PC-9 (cell line): ENCODE results near the gene STX5. TPM values are rescaled to one million over a fixed set of nuclear protein-coding genes. Genes with fewer than 3 reads are reported as not detected.

ENCODE experiments used
- BruUV-seq: library from RNA; stranded (reverse); fragments of 400-500 nt; replicated peaks from 2 replicates; lab custom pipeline; 2021; lab: Mats Ljungman, UMichigan
- CTCF ChIA-PET: fragments of 300-600 bp; sonication (Branson Sonifier 250); formaldehyde crosslinking; loops from one replicate; lab custom pipeline; 2022; ENCODE audit warnings: antibody characterized with exemption; lab: Charles Lee
- POLR2A ChIA-PET: fragments of 300-600 bp; sonication (Branson Sonifier 250); formaldehyde crosslinking; loops from one replicate; lab custom pipeline; 2022; ENCODE audit warnings: antibody characterized with exemption; ENCODE audit not compliant: unreplicated experiment; lab: Charles Lee
- DNase-seq, 2 experiments: peaks; one replicate each; pipeline versions ENCODE4 v3.0.0 to v3.0.0-alpha.2; 2015 to 2022; ENCODE audit warnings: mixed read lengths in 1 of 2
- H2AFZ ChIP-seq: fragments of 200-600 bp; sonication (generic); 2 replicates; pipeline ENCODE4 v1.8.1; 2017; ENCODE audit warnings: antibody characterized with exemption
- H3F3A ChIP-seq: fragments of 200-600 bp; sonication (generic); 2 replicates; pipeline ENCODE4 v1.8.1; 2017; ENCODE audit warnings: antibody characterized with exemption, mild to moderate bottlenecking, low read depth; ENCODE audit not compliant: insufficient read depth
- H3K27ac ChIP-seq: fragments of 200-600 bp; sonication (generic); 2 replicates; pipeline ENCODE4 v1.6.1; 2016; ENCODE audit warnings: mixed run types
- H3K27me3 ChIP-seq: fragments of 200-600 bp; sonication (generic); 2 replicates; pipeline ENCODE4 v1.6.1; 2016; ENCODE audit warnings: low read depth, mixed run types; ENCODE audit not compliant: insufficient read depth
- H3K36me3 ChIP-seq: fragments of 200-600 bp; sonication (generic); 2 replicates; pipeline ENCODE4 v1.6.1; 2016; ENCODE audit warnings: low read depth, mixed run types
- H3K4me1 ChIP-seq: fragments of 200-600 bp; sonication (generic); replicated peaks from 2 replicates; pipeline ENCODE4 v1.6.1; 2016; ENCODE audit warnings: mixed run types; ENCODE audit not compliant: insufficient read depth
- H3K4me2 ChIP-seq: fragments of 200-600 bp; sonication (generic); 2 replicates; pipeline ENCODE4 v1.6.1; 2017; ENCODE audit warnings: mixed run types
- H3K4me3 ChIP-seq: fragments of 200-600 bp; sonication (generic); 2 replicates; pipeline ENCODE4 v1.6.1; 2016; ENCODE audit warnings: mixed run types
- H3K79me2 ChIP-seq: fragments of 200-600 bp; sonication (generic); 2 replicates; pipeline ENCODE4 v1.6.1; 2017; ENCODE audit warnings: low read depth, mixed run types
- H3K9me2 ChIP-seq: fragments of 200-600 bp; sonication (generic); 2 replicates; pipeline ENCODE4 v1.8.1; 2017; ENCODE audit warnings: mild to moderate bottlenecking; ENCODE audit not compliant: insufficient read depth
- H3K9me3 ChIP-seq: fragments of 200-600 bp; sonication (generic); 2 replicates; pipeline ENCODE4 v1.8.1; 2016; ENCODE audit warnings: low read depth; ENCODE audit not compliant: insufficient read depth
- H4K20me1 ChIP-seq: fragments of 200-600 bp; sonication (generic); 2 replicates; pipeline ENCODE4 v1.8.1; 2017; ENCODE audit not compliant: insufficient read depth
- CTCF ChIP-seq: fragments of 200-600 bp; sonication (generic); conservative IDR thresholded peaks from 2 replicates; pipeline ENCODE4 v1.6.1; 2017; ENCODE audit warnings: mixed run types, antibody characterized with exemption, mild to moderate bottlenecking, moderate library complexity
- EZH2 ChIP-seq: fragments of 200-600 bp; sonication (generic); IDR thresholded peaks from 2 replicates; pipeline ENCODE4 v1.8.0; 2017; ENCODE audit warnings: antibody characterized with exemption, low read depth
- intact Hi-C: fragments of 100-400 bp; cut with micrococcal nuclease; formaldehyde crosslinking; loops from one replicate; pipeline ENCODE4 v1.10.0; 2022; ENCODE audit not compliant: unreplicated experiment
- total RNA-seq: library from RNA; stranded (reverse); gene quantifications from 2 replicates; pipeline ENCODE4 v1.2.3, GENCODE V29; 2021

STX5 gene
- total RNA-seq, 1 experiment from 2014 or later, result 65.8 TPM

- peaks cover 17% of the 10 kb centered on the region for H3K4me1 ChIP-seq
- no peaks in the 10 kb centered on the region for H4K20me1 ChIP-seq
- H3K4me2 ChIP-seq, result peak within 1 kb of the TSS; percentile 88
- peak within 1 kb of the TSS; percentile 89 for H3K4me3 ChIP-seq
- peaks cover 63% of the 10 kb centered on the region for H3F3A ChIP-seq
- peaks cover 24% of the 10 kb centered on the region for H3K36me3 ChIP-seq
- no peaks in the 10 kb centered on the region for H3K9me2 ChIP-seq
- H3K27me3 ChIP-seq, result no peaks in the 10 kb centered on the region
- BruUV-seq, result no TSS peak
- ChIA-PET POLR2A (interaction anchor here (0.6 to 1.1 kb wide), 6 partner anchors 48 to 266 kb away, joined by 3 to 12 read pairs (median 4); partner anchors contain the start of genes EEF1G, TUT1 and ZBTB3), CTCF (interaction anchor here (0.5 to 0.7 kb wide), 2 partner anchors 10 to 42 kb away, joined by 6 to 25 read pairs; partner anchors contain the start of gene SLC3A2)
- intact Hi-C loops, result loop anchor here (1.0 kb wide), 1 partner anchor 8 kb away; no protein-coding TSS in a partner anchor
- peak within 1 kb of the TSS; percentile 82 for H2AFZ ChIP-seq
- DNase-seq, result peak; percentile 78 to 89
- peaks cover 45% of the 10 kb centered on the region for H3K79me2 ChIP-seq
- H3K9me3 ChIP-seq, result no peaks in the 10 kb centered on the region
- peak within 1 kb of the TSS; percentile 94 for H3K27ac ChIP-seq
- TF ChIP-seq CTCF (no peak), EZH2 (no peak)
Measured at GRCh38 chr11:62839050-62839945, 7.4 kb upstream of the STX5 start, which contains the start of gene WDR74. Gene WDR74, minus strand, starts transcription at chr11:62839590. Its CDS starts 20 bp downstream, at chr11:62839570.

- H3F3A ChIP-seq, result peaks cover 56% of the 10 kb centered on the region
- ChIA-PET CTCF (no interaction called here), POLR2A (no interaction called here)
- H4K20me1 ChIP-seq, result peaks cover 2% of the 10 kb centered on the region
- peaks cover 22% of the 10 kb centered on the region for H3K4me1 ChIP-seq
- BruUV-seq, result no TSS peak
- intact Hi-C loops, result no loop called here
- H3K9me2 ChIP-seq, result no peaks in the 10 kb centered on the region
- no peak for DNase-seq
- H3K27ac ChIP-seq, result no peak overlapping the region
- H3K27me3 ChIP-seq, result no peaks in the 10 kb centered on the region
- H3K79me2 ChIP-seq, result peaks cover 56% of the 10 kb centered on the region
- no peaks in the 10 kb centered on the region for H3K9me3 ChIP-seq
- H3K4me3 ChIP-seq, result no peak overlapping the region
- peaks cover 24% of the 10 kb centered on the region for H3K36me3 ChIP-seq
- H2AFZ ChIP-seq, result no peak overlapping the region
- H3K4me2 ChIP-seq, result no peak overlapping the region
- TF ChIP-seq EZH2, result no peak
- TF ChIP-seq CTCF, result no peak
Measured at GRCh38 chr11:62835336-62835735, 3.5 kb upstream of the STX5 start.
